Mesendoderm (in vitro differentiated cells): ENCODE data around the gene FHL2.

Experiments used
- DNase-seq: peaks from one replicate; pipeline ENCODE4 v3.0.0; 2013
- H2AK5ac ChIP-seq: 2 replicates; pipeline ENCODE4 v1.6.1; 2013; ENCODE audit warnings: low read length, inconsistent platforms
- H2BK120ac ChIP-seq: 2 replicates; pipeline ENCODE4 v1.6.1; 2013; ENCODE audit warnings: low read depth, mild to moderate bottlenecking, low read length, moderate library complexity, mixed read lengths
- H2BK15ac ChIP-seq: replicated peaks from 2 replicates; pipeline ENCODE4 v1.6.1; 2013; ENCODE audit warnings: low read depth, mild to moderate bottlenecking, moderate library complexity
- H2BK5ac ChIP-seq: 2 replicates; pipeline ENCODE4 v1.6.1; 2013; ENCODE audit warnings: low read length, inconsistent platforms
- H3K18ac ChIP-seq: 2 replicates; pipeline ENCODE4 v1.6.1; 2013; ENCODE audit warnings: mild to moderate bottlenecking, low read length, mixed read lengths
- H3K23ac ChIP-seq: one replicate; pipeline ENCODE4 v1.6.1; 2013; ENCODE audit warnings: low read length
- H3K27ac ChIP-seq: 2 replicates; pipeline ENCODE4 v1.5.1; 2013; ENCODE audit warnings: low read depth, mild to moderate bottlenecking, inconsistent platforms, low read length, moderate library complexity
- H3K27me3 ChIP-seq: 2 replicates; pipeline ENCODE4 v1.6.1; 2013; ENCODE audit warnings: low read length, control low read depth, mild to moderate bottlenecking, inconsistent platforms; ENCODE audit not compliant: insufficient read depth, poor library complexity
- H3K36me3 ChIP-seq: 2 replicates; pipeline ENCODE4 v1.6.1; 2013; ENCODE audit warnings: low read length, inconsistent platforms; ENCODE audit not compliant: control insufficient read depth, insufficient read depth
- H3K4ac ChIP-seq: one replicate; pipeline ENCODE4 v1.6.1; 2013; ENCODE audit warnings: low read depth, mild to moderate bottlenecking, low read length, moderate library complexity
- H3K4me1 ChIP-seq: 2 replicates; pipeline ENCODE4 v1.6.1; 2013; ENCODE audit warnings: low read depth, low read length, inconsistent platforms; ENCODE audit not compliant: control insufficient read depth
- H3K4me2 ChIP-seq: 2 replicates; pipeline ENCODE4 v1.6.1; 2013; ENCODE audit warnings: low read length
- H3K4me3 ChIP-seq: 2 replicates; pipeline ENCODE4 v1.5.1; 2013; ENCODE audit warnings: mild to moderate bottlenecking, low read length
- H3K56ac ChIP-seq: one replicate; pipeline ENCODE4 v1.6.1; 2013; ENCODE audit warnings: low read length
- H3K79me1 ChIP-seq: 2 replicates; pipeline ENCODE4 v1.6.1; 2013; ENCODE audit warnings: low read length, inconsistent platforms
- H3K79me2 ChIP-seq: 2 replicates; pipeline ENCODE4 v1.6.1; 2013; ENCODE audit warnings: mild to moderate bottlenecking, low read length; ENCODE audit not compliant: control insufficient read depth, insufficient read depth
- H3K9ac ChIP-seq: 2 replicates; pipeline ENCODE4 v1.6.1; 2013; ENCODE audit warnings: low read length, inconsistent platforms
- H4K5ac ChIP-seq: one replicate; pipeline ENCODE4 v1.6.1; 2013; ENCODE audit warnings: low read length
- H4K8ac ChIP-seq: one replicate; pipeline ENCODE4 v1.6.1; 2013; ENCODE audit warnings: low read depth, mild to moderate bottlenecking, control low read depth, low read length, moderate library complexity
- WGBS: extraction: QIAGEN DNeasy Blood & Tissue Kit; methylation state at CpG from one replicate; pipeline ENCODE4 v1.1.7; 2013; ENCODE audit warnings: low lambda C conversion rate, missing lambda C conversion rate; ENCODE audit not compliant: insufficient coverage; ENCODE audit errors: extremely low coverage; 5-methylcytosine and 5-hydroxymethylcytosine counted together

FHL2 gene

DNA sequence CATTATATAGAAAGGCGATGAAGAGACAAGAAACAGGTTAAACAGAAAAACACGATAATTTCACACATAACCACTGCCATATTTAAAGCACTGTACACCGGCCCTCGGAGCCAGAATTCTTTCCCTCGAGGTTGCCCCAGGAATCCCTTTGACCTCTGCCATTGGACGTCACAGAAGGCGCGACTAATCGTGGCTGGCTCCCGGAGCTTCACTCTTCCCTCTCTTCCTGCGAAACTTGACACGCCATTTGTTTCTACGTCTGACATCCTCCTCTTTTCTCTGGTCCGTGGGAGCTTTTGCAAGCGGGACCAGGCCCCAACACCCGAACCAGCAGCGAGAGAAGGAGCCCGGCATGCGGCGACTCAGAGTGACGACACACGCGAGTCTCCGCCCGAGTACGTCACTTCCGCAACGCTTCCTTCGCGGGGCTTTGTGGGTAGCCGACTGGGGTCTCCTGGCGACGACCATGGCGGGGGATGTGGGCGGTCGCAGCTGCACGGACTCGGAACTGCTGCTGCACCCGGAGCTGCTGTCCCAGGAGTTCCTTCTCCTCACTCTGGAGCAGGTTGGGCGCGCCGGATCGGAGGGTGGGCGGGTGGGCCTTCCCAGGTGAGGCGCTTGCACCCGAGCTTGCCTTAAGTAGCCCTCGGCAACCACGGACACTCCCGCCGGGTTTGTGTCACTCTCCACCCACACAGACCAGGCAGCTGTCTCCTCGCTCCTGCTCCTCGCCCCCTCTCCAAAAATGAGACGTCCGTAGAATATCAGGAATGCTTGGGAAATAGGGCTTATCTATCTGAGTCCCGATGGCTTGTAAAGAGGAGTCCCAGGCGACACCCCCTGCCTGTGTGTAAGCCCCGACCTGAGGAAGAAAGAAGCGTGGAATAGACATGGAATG, 61.5 kb downstream of the FHL2 start, which contains the start of gene C2orf49:
Gene C2orf49 (plus strand): TSS at position 419 of the 898 bp plus-strand sequence. CDS start 48 bp downstream, at position 467.
- peak; percentile 96 for DNase-seq
- H2BK15ac ChIP-seq = no peak within 1 kb of the TSS
- peak within 1 kb of the TSS; percentile 99 for H4K8ac ChIP-seq
- H3K4me1 ChIP-seq = peaks cover 2% of the 10 kb centered on the region
- peak within 1 kb of the TSS; percentile 94 for H3K4me3 ChIP-seq
- H3K9ac ChIP-seq = peak within 1 kb of the TSS; percentile 90
- peaks cover 15% of the 10 kb centered on the region for H3K79me1 ChIP-seq
- H3K4ac ChIP-seq = peak within 1 kb of the TSS; percentile 44
- H3K18ac ChIP-seq = peak within 1 kb of the TSS; percentile 75
- H4K5ac ChIP-seq = peak within 1 kb of the TSS; percentile 36
- no CpG with 5 or more reads among the region's 58 CpGs for WGBS
- H3K36me3 ChIP-seq = peaks cover 4% of the 10 kb centered on the region
- no peak within 1 kb of the TSS for H2AK5ac ChIP-seq
- no peak within 1 kb of the TSS for H2BK120ac ChIP-seq
- no peaks in the 10 kb centered on the region for H3K27me3 ChIP-seq
- H3K4me2 ChIP-seq = peak within 1 kb of the TSS; percentile 99
- H3K27ac ChIP-seq = peak within 1 kb of the TSS; percentile 95
- peaks cover 22% of the 10 kb centered on the region for H3K79me2 ChIP-seq
- H3K56ac ChIP-seq = peak within 1 kb of the TSS; percentile 97
- no peak within 1 kb of the TSS for H2BK5ac ChIP-seq
- no peak within 1 kb of the TSS for H3K23ac ChIP-seq

GRCh38 chr2:105336786-105337121, 62.1 kb downstream of the FHL2 start:
- Histone ChIP-seq H2BK15ac (no peak overlapping the region), H2BK120ac (no peak overlapping the region), H3K36me3 (peaks cover 4% of the 10 kb centered on the region), H4K5ac (peak overlapping the region; percentile 36), H3K27me3 (no peaks in the 10 kb centered on the region), H3K79me1 (peaks cover 15% of the 10 kb centered on the region), H3K4ac (no peak overlapping the region), H2AK5ac (no peak overlapping the region), H3K79me2 (peaks cover 22% of the 10 kb centered on the region), H3K4me3 (peak overlapping the region; percentile 88), H2BK5ac (no peak overlapping the region), H4K8ac (peak overlapping the region; percentile 99), H3K4me1 (peaks cover 2% of the 10 kb centered on the region), H3K18ac (no peak overlapping the region), H3K9ac (peak overlapping the region; percentile 89), H3K23ac (no peak overlapping the region), H3K27ac (peak overlapping the region; percentile 95), H3K4me2 (peak overlapping the region; percentile 40), H3K56ac (peak overlapping the region; percentile 97)
- WGBS = no CpG with 5 or more reads among the region's 7 CpGs
- no peak for DNase-seq

DNA sequence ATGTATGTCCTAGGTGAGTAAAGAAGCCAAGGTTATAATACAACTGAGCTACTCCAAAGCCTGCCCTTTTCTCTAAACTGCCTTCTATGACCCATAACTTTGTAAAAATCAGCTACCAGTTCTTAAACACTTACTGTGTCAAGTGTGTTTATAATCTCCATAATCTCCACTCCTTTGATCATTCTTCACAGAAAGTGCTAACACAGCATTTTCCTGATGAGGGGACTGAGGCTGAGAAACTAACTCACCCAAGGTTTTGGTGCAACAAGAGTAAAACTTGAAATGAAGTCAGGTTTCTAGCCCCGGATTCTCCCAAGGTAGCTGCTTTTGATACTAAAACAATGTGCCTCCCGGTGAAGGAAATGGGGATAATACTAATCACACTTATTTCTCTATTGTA, 63.4 kb downstream of the FHL2 start:
- Histone ChIP-seq H2BK120ac (no peak overlapping the region), H3K4me2 (no peak overlapping the region), H3K56ac (no peak overlapping the region), H3K4me1 (peaks cover 2% of the 10 kb centered on the region), H2BK15ac (no peak overlapping the region), H3K79me1 (peaks cover 12% of the 10 kb centered on the region), H3K18ac (no peak overlapping the region), H3K9ac (no peak overlapping the region), H3K27ac (no peak overlapping the region), H3K4ac (no peak overlapping the region), H3K23ac (no peak overlapping the region), H4K8ac (no peak overlapping the region), H2AK5ac (no peak overlapping the region), H4K5ac (no peak overlapping the region), H3K79me2 (peaks cover 22% of the 10 kb centered on the region), H2BK5ac (no peak overlapping the region), H3K36me3 (peaks cover 4% of the 10 kb centered on the region), H3K4me3 (no peak overlapping the region), H3K27me3 (no peaks in the 10 kb centered on the region)
- WGBS = no CpG with 5 or more reads among the region's 2 CpGs
- DNase-seq = no peak

DNA sequence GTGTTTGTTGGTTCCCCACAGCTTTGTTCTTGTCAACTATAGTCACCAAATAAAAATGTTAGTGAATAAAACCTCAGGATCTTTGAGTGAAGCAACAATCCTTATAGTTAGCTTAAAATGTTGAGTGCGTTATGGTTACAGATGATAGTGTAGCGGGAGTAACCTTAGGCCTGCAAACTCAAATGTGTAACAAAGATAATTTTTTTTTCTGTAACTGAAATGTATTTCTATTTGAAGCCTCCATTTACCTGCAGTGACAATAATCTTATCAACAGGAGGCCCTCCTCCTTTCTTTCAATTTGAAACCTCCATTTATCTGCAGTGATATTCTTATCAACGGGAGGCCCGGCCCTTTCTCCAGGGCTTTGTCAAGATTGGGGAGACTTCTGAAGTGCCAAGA, 64.6 kb downstream of the FHL2 start:
- Histone ChIP-seq H3K4me1 (peaks cover 2% of the 10 kb centered on the region), H3K27me3 (no peaks in the 10 kb centered on the region), H2AK5ac (no peak overlapping the region), H2BK120ac (no peak overlapping the region), H3K79me1 (peaks cover 8% of the 10 kb centered on the region), H3K79me2 (peaks cover 17% of the 10 kb centered on the region), H3K4ac (no peak overlapping the region), H3K4me2 (no peak overlapping the region), H3K36me3 (no peaks in the 10 kb centered on the region), H3K9ac (no peak overlapping the region), H3K27ac (no peak overlapping the region), H2BK15ac (no peak overlapping the region), H3K23ac (no peak overlapping the region), H4K5ac (no peak overlapping the region), H3K18ac (no peak overlapping the region), H3K56ac (no peak overlapping the region), H3K4me3 (no peak overlapping the region), H2BK5ac (no peak overlapping the region), H4K8ac (no peak overlapping the region)
- no peak for DNase-seq
- WGBS = no CpG with 5 or more reads among the region's 4 CpGs

- Histone ChIP-seq H2AK5ac (no peak overlapping the region), H2BK120ac (no peak overlapping the region), H3K23ac (no peak overlapping the region), H3K27ac (no peak overlapping the region), H3K56ac (peak overlapping the region; percentile 75), H3K4ac (no peak overlapping the region), H3K4me1 (no peaks in the 10 kb centered on the region), H3K79me1 (peaks cover 10% of the 10 kb centered on the region), H3K18ac (no peak overlapping the region), H3K4me3 (no peak overlapping the region), H4K8ac (no peak overlapping the region), H2BK15ac (no peak overlapping the region), H3K79me2 (peaks cover 11% of the 10 kb centered on the region), H3K9ac (no peak overlapping the region), H2BK5ac (no peak overlapping the region), H3K27me3 (no peaks in the 10 kb centered on the region), H3K4me2 (no peak overlapping the region), H3K36me3 (no peaks in the 10 kb centered on the region), H4K5ac (no peak overlapping the region)
- peak; percentile 16 for DNase-seq
- no CpG with 5 or more reads among the region's 4 CpGs for WGBS
Observed at GRCh38 chr2:105330681-105331375, 68.0 kb downstream of the FHL2 start.
